ENCODE results near the gene SOX8.
"Not testable (repeated sequence)": the region's sequence is repeated elsewhere in the genome, so short reads cannot be mapped to it uniquely, and the experiment has no call there.

SOX8 gene

GRCh38 chr16:943971-944370 lies 37.6 kb upstream of the SOX8 start:
- in situ Hi-C loops (cut with HindIII; ENCODE audit: low sequenced_read_pairs), result no loop called here
- no peak for TF ChIP-seq CTCF (IDR thresholded peaks at IDR 0.05; ENCODE audit: low read depth, low read length, missing control alignments)
- H3K4me3 ChIP-seq (ENCODE audit: low read depth, low read length), result no peak overlapping the region
- DNase-seq (ENCODE audit: low read depth), result no peak

- DNase-seq (ENCODE audit: low read depth), result no peak
- TF ChIP-seq CTCF (IDR thresholded peaks at IDR 0.05; ENCODE audit: low read depth, low read length, missing control alignments), result no peak
- in situ Hi-C loops (cut with HindIII; ENCODE audit: low sequenced_read_pairs), result no loop called here
- no peak overlapping the region for H3K4me3 ChIP-seq (ENCODE audit: low read depth, low read length)
Observed at GRCh38 chr16:945271-946047, 36.1 kb upstream of the SOX8 start.

DNA sequence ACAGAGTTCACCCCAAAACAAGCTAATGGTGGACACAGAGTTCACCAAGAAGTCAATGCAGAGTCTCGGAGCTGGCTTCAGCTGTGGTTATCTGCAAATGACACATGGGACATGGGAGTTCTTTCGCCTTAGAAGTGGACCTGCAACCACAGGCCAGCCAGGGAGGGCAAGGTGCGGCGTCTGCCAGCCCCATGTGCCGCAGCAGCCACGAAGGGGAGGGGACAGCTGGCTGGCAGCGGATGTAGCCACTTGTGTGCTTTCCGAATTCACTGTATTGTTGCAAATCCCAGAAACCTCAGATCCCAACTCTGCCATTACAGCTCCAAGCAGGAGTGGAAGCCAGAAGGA lies 35.5 kb upstream of the SOX8 start:
- DNase-seq (ENCODE audit: low read depth), result no peak
- TF ChIP-seq CTCF (IDR thresholded peaks at IDR 0.05; ENCODE audit: low read depth, low read length, missing control alignments), result no peak
- in situ Hi-C loops (cut with HindIII; ENCODE audit: low sequenced_read_pairs), result no loop called here
- no peak overlapping the region for H3K4me3 ChIP-seq (ENCODE audit: low read depth, low read length)

DNA sequence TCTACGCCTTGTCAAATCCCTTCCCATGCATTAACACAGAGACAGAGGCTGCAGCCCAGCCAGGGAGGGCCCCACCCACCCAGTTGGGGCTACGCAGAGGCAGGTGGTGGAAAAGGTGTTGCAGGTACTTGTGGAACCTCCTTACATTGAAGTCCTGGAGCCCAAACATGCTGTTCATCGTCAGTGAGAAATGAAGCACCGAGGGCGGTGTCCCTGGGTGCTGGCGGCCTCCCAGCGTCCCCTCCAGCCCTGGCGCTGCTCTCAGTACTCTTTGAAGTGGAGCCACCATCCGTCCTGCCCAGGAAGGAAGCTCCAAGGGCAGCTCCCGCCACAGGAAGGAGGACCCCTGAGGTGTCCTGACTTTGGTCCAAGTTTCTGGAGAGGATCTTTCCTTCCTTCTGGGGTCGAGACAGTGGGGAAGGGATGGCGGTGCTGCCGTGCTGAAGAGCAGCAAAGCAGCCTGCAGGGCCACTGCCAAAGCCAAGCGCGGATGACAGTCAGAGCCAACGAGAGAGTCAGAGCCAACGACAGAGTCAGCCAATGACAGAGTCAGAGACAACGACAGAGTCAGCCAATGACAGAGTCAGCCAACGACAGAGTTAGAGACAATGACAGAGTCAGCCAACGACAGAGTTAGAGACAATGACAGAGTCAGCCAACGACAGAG lies 34.2 kb upstream of the SOX8 start:
- no peak for DNase-seq (ENCODE audit: low read depth)
- H3K4me3 ChIP-seq (ENCODE audit: low read depth, low read length), result no peak overlapping the region
- TF ChIP-seq CTCF (IDR thresholded peaks at IDR 0.05; ENCODE audit: low read depth, low read length, missing control alignments), result no peak
- in situ Hi-C loops (cut with HindIII; ENCODE audit: low sequenced_read_pairs), result no loop called here

DNA sequence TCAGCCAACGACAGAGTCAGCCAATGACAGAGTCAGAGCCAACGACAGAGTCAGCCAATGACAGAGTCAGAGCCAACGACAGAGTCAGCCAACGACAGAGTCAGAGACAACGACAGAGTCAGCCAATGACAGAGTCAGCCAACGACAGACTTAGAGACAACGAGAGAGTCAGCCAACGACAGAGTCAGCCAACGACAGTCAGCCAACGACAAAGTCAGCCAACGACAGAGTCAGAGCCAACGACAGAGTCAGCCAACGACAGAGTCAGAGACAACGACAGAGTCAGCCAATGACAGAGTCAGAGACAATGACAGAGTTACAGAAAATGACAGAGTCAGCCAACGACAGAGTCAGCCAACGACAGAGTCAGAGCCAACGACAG lies 33.7 kb upstream of the SOX8 start:
- DNase-seq (ENCODE audit: low read depth); H3K4me3 ChIP-seq (ENCODE audit: low read depth, low read length); in situ Hi-C loops (cut with HindIII; ENCODE audit: low sequenced_read_pairs): not testable (repeated sequence)

- DNase-seq (ENCODE audit: low read depth); H3K4me3 ChIP-seq (ENCODE audit: low read depth, low read length); in situ Hi-C loops (cut with HindIII; ENCODE audit: low sequenced_read_pairs): not testable (repeated sequence)
Observed at GRCh38 chr16:948767-949166, 32.8 kb upstream of the SOX8 start.

DNA sequence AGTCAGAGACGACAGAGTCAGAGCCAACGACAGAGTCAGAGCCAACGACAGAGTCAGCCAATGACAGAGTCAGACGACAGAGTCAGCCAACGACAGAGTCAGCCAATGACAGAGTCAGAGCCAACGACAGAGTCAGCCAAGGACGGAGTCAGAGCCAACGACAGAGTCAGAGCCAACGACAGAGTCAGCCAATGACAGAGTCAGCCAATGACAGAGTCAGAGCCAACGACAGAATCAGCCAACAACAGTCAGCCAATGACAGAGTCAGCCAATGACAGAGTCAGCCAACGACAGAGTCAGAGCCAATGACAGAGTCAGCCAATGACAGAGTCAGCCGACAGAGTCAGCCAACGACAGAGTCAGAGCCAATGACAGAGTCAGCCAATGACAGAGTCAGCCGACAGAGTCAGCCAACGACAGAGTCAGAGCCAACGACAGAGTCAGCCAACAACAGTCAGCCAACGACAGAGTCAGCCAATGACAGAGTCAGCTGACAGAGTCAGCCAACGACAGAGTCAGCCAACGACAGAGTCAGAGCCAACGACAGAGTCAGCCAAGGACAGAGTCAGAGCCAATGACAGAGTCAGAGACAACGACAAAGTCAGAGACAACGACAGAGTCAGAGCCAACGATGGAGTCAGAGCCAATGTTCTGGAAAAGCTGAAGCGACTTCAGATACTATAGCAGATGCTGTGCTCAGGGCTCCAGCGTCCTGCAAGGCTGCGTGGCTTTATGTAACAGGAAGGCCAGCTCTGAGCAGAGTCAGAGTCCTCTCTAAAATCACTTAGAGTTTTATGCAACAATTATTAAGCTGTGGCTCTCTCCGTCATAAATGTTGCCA lies 30.6 kb upstream of the SOX8 start:
- in situ Hi-C loops (cut with HindIII; ENCODE audit: low sequenced_read_pairs); DNase-seq (ENCODE audit: low read depth): not testable (repeated sequence)

More for the DNA sequence above, 30.6 kb upstream of the SOX8 start:
- H3K4me3 ChIP-seq (ENCODE audit: low read depth, low read length), result not testable (repeated sequence)
